Limb (tissue), 2 donors: ENCODE results near the gene FXYD1.
"Not testable (repeated sequence)": the region's sequence is repeated elsewhere in the genome, so short reads cannot be mapped to it uniquely, and the experiment has no call there.

Source experiments
- DNase-seq, 2 donors: peaks; one replicate each; pipeline ENCODE4 v3.0.0-alpha.2; 2016; ENCODE audit errors: extremely low spot score in 2 of 2

The FXYD1 gene

GRCh38 chr19:35124098-35125060, 14.2 kb upstream of the FXYD1 start:
- peak; percentile 94 to 97 for DNase-seq

DNA sequence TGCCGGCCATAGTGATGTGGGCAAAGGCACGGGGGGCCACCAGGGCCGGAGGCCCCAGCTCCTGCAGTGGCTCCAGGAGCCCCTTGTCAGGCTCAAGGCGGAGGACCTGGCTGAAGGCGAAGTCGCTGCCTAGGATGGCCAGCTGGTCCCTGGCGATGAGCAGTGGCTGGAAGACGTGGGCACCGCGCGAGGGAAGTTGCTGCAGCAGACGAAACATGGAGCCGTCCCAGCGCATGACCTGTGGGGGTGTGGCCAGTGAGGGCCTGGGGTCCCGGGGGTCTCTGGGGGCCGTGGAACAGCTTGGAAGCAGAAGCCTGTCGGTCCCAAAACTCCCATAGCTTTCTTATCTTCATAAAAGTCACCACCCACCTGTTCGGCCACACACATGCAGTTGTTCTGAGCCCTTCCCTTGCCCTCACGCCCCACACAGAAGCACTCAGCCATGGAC, 13.3 kb upstream of the FXYD1 start:
- DNase-seq, result no peak

DNA sequence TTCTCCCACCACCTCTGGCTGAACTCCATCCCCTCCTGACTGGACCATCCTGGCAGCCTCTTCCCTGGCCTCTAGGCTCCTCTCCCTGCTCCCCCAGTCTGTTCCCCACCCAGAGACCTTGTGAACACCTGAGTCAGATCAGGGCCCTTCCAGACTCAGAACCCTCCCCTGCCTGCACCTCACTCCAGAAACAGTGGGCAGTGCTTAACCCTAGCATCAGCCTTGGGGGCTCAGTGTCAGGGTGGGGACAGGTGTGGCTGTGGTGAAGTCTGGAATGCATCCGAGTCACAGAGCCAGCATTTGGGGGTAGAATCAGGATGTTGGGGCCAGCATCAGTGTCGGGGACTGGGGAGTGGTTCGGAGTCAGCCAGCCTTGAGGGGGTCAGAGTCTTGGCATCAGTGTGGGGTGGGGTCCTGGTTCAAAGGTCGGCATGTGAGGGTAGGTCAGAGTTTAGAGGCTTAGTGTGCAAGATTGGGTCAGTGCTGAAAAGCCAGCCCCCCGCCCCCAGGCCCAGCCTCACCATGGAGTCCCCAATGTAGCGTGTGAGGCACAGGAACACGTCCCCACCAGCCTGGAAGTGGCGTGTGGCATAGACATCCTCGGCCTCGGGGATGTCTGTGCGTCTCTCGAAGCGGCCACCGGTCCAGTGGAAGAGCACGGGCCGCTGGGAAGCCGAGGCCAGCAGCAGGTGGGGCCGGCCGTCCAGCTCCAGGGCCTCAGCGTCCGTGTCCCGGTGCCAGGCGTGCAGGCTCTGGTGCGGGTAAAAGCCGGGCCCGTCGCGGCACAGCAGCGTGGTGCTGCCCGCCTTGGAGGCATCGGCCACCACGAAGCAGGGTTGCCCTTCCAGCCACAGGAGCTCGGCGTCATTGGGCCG, 12.6 kb upstream of the FXYD1 start:
- DNase-seq, result no peak

DNA sequence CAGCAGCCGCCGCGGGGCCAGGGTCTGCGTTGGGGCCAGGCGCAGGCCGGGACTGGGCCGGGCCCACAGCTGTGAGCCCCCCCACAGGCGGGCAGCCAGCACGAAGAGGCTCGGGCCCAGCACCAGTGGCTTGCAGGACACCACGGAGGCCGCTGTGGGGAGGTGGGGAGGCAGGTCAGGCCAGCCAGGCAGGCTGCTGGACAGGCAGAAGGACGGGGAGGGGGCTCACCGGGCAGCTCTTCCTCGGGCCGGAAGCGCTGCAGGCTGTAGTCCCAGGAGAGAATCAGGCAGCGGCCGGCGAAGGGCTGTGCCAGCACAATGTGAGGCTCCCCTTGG, 12.0 kb upstream of the FXYD1 start:
- DNase-seq, result no peak

- no peak for DNase-seq
These were observed 10.8 kb upstream of the FXYD1 start for GRCh38 chr19:35127871-35128270.

- no peak for DNase-seq
These were observed 10.1 kb upstream of the FXYD1 start for GRCh38 chr19:35128398-35129057.

DNA sequence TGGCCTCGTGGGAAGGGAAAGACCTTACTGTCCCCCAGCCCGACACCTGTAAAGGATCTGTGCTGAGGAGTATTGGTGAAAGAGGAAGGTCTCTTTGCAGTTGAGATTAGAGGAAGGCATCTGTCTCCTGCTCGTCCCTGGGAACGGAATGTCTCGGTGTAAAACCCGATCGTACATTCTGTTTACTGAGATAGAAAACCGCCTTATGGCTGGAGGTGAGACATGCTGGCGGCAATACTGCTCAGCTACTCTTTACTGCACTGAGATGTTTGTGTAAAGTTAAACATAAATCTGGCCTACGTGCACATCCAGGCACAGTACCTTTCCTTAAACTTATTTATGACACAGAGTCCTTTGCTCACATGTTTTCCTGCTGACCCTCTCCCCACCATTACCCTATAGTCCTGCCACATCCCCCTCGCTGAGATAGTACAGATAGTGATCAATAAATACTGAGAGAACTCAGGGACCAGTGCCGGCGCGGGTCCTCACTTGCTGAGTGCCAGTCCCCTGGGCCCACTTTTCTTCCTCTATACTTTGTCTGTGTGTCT, 8.8 kb upstream of the FXYD1 start:
- DNase-seq, result not testable (repeated sequence)

GRCh38 chr19:35130761-35131720, 7.6 kb upstream of the FXYD1 start:
- no peak for DNase-seq

DNA sequence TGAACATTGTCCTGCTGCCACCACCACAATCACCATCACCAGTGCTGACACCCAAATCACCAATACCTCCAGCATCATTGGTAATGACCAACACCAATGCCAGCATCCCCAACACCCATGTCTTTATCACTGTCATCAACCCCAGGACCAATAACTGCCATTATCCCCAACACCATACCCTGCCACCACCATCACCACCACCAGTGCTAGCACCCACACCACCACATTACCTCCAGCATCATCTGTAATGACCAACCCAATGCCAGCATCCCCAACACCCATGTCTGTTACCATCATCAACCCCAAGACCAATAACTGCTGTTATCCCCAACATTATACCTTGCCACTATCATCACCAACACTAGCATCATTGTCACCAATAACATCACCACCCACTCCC, 6.4 kb upstream of the FXYD1 start:
- DNase-seq, result no peak

GRCh38 chr19:35133826-35134225, 4.8 kb upstream of the FXYD1 start:
- DNase-seq, result no peak

DNA sequence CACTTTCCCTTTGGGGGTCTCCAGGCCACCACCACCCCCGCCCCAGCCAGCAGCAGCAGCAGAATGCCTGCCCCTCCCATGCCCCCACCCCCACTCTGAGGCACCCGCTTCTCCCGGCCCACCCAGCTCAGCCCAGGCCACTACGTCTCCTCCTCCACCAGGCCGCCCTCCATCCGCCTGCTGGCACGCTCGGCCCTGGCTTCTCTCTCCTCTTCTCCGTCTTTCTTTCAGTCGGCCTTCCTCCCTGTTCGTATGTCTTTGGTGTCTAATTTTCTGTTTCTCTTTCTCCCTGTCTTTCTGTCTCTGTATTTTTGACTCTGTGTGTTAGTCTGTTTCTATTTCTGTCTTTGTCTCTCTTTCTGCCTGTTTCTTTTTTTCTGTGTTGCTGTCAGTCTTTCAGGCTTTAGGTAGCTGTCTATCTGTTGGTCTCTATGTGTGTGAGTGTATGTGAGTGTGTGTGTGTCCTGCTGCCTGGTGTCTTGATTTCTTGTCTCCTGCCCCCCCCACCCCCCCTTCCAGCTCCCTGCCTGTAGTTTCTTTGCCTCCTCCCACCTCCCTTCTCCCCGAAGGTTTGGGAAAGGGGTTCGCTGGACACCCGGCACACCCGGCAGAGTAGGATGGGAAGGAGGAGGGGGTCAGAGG, 3.9 kb upstream of the FXYD1 start, which contains the start of gene LGI4:
Gene LGI4, minus strand, starts transcription at position 459 of the 642 bp plus-strand sequence. Its CDS starts 379 bp downstream, at position 80.
- no peak for DNase-seq

- peak; percentile 82 to 92 for DNase-seq
These were observed 3.2 kb upstream of the FXYD1 start for GRCh38 chr19:35135389-35135909.

- no peak for DNase-seq
These were observed 2.4 kb upstream of the FXYD1 start for GRCh38 chr19:35136231-35136630.

DNA sequence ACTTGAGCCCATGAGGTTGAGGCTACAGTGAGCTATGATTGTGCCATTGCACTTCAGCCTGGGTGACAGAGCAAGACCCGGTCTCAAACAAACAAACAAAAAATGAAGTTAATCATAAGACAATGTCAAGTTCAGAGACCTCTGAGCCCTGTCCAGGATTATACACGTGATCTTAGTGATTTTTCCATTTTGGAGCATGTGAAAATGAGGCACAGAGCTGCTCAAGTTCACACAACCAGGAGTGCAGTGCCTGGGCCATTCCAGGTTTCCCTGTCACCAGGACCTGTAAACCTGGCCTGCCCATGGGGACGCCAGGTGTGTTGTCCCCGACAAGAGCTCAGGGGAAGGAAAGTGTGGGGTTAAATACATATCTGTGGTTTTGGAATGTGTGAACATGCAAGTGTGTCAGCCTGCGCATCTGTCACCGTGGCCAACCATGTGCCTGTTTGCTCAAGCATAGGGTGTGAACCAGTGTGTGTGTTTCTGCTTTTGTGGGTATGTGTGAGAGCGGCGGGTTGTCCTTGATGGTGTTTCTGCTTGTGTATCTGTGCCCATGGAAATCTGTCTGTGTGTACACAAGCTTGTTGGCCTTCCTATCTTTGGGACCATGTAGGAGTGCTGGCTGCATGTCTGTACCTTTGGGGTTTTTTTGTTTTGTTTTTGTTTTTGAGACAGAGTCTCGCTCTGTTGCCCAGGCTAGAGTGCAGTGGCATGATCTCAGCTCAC, 1.5 kb upstream of the FXYD1 start:
- DNase-seq, result no peak

DNA sequence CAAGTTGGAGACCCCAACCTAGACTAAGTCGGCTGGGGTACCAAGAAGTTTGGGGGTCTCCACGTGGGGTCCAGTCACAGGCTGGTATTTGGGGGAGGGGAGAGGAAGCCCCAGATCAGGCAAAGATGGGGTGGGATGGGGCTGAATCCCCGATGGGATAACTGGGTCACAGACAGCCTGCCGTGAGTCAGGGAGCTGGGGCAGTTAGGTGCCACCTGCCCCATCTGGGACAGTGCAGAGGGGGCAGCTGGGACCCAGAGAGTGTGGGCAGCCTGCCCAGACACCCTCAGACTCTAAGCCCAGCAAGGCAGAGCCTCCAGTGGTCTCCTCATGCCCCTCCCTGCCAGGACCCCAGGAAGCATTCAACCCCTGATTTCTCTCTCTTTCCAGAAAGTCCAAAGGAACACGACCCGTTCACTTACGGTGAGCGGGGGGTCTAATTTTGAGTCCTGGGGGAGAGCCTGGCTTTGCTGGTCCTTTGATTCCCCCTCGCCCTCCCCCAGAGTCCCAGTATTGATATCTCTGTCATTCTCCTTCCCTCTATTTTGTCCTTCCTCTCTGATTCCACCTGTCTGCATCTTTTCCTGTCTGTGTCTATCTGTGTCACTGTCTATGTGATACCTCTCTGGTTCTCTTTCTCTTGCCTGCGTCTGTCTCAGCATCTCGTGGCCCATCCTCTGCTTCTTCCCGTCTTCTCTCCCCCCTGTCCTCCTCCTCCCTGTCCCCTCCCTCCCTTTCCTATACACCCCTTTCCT, 1.8 kb downstream of the FXYD1 start:
- DNase-seq, result no peak

GRCh38 chr19:35140962-35141836, 2.6 kb downstream of the FXYD1 start:
- peak; percentile 68 to 95 for DNase-seq
